Activated naive CD8-positive, alpha-beta T cell treated with anti-CD3 and anti-CD28 coated beads, Interleukin-2, amount 10 ng/mL, durations not matched to agents 7 days and 5 days (primary cell): ENCODE measurements around the gene MOGAT3. TPM values are rescaled to one million over a fixed set of nuclear protein-coding genes. Genes with fewer than 3 reads are reported as not detected.

Source experiments
- ATAC-seq: fragments of 150-1000 bp; cut with Tn5 transposase; one replicate; pipeline ENCODE4 v1.10.0; 2021; ENCODE audit warnings: low read depth, moderate library complexity
- POLR2A ChIA-PET: fragments of 350-600 bp; sonication (Branson Sonifier 250); formaldehyde crosslinking; loops from one replicate; lab custom pipeline; 2021; ENCODE audit warnings: antibody characterized with exemption; lab: Charles Lee
- DNase-seq: peaks from one replicate; pipeline ENCODE4 v3.0.0; 2021
- H3K27ac Mint-ChIP-seq: one replicate; pipeline ENCODE4 v1.8.0; 2022; ENCODE audit warnings: mild to moderate bottlenecking, mixed read lengths
- H3K27me3 Mint-ChIP-seq: one replicate; pipeline ENCODE4 v1.8.0; 2022; ENCODE audit warnings: mild to moderate bottlenecking, moderate library complexity, mixed read lengths
- H3K36me3 Mint-ChIP-seq: one replicate; pipeline ENCODE4 v1.8.0; 2021; ENCODE audit warnings: mild to moderate bottlenecking, mixed read lengths
- H3K4me1 Mint-ChIP-seq: one replicate; pipeline ENCODE4 v1.8.0; 2021; ENCODE audit warnings: mixed read lengths
- H3K4me3 Mint-ChIP-seq: one replicate; pipeline ENCODE4 v1.8.0; 2022; ENCODE audit warnings: mild to moderate bottlenecking, moderate library complexity, mixed read lengths
- H3K9me3 Mint-ChIP-seq: one replicate; pipeline ENCODE4 v1.8.0; 2021; ENCODE audit warnings: mixed read lengths
- total RNA-seq, 2 experiments: library from RNA; stranded (reverse); gene quantifications; one replicate each; pipeline ENCODE4 v1.2.3, GENCODE V29; 2021

Gene MOGAT3, protein sequence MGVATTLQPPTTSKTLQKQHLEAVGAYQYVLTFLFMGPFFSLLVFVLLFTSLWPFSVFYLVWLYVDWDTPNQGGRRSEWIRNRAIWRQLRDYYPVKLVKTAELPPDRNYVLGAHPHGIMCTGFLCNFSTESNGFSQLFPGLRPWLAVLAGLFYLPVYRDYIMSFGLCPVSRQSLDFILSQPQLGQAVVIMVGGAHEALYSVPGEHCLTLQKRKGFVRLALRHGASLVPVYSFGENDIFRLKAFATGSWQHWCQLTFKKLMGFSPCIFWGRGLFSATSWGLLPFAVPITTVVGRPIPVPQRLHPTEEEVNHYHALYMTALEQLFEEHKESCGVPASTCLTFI
- total RNA-seq = not detected

DNA sequence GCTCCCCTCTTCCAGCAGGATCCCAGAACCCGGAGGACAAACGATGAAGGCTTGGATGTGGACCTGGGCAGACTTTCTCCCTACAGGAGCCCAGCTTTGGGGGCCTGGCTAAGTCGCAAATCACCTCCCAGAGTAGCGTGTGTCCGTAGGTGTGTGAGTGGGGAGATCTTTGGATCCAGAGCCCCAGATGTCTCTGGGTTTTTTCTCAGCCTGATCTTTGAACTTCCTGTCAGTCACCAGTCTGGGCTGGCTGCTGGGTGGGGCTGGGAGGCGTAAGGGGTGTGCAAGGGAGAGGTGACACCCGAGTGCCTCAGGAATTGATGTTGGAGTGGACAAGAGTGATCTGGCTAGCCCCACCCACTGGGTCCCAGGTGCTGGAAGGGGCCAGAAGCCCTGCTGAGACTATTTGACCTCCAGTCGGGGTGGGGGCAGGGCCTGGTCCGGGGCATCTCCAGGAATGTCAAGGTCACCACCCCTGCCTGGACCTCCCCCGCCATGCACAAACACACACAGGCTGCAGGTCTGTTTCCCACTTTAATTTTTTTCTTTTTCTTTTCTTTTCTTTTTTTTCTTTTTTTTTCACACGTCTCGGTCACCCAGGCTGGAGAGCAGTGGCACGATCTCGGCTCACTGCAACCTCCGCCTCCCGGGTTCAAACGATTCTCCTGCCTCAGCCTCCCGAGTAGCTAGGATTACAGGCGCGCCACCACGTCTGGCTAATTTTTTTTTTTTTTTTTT, at the start of gene MOGAT3:
TSS of gene MOGAT3 (minus strand) at position 175 of the 738 bp plus-strand sequence. CDS start 182 bp downstream, outside the sequence.
- POLR2A ChIA-PET = interaction anchor here (1.7 kb wide), 1 partner anchor 17 kb away, joined by 5 read pairs; the partner anchor contains the start of gene ZNHIT1
- H3K4me1 Mint-ChIP-seq = peaks cover 5% of the 10 kb centered on the region
- peak within 1 kb of the TSS; percentile 54 for H3K4me3 Mint-ChIP-seq
- H3K9me3 Mint-ChIP-seq = no peaks in the 10 kb centered on the region
- peak; percentile 41 for ATAC-seq
- peak within 1 kb of the TSS; percentile 42 for H3K27ac Mint-ChIP-seq
- peaks cover 1% of the 10 kb centered on the region for H3K36me3 Mint-ChIP-seq
- peaks cover 39% of the 10 kb centered on the region for H3K27me3 Mint-ChIP-seq
- no peak for DNase-seq

DNA sequence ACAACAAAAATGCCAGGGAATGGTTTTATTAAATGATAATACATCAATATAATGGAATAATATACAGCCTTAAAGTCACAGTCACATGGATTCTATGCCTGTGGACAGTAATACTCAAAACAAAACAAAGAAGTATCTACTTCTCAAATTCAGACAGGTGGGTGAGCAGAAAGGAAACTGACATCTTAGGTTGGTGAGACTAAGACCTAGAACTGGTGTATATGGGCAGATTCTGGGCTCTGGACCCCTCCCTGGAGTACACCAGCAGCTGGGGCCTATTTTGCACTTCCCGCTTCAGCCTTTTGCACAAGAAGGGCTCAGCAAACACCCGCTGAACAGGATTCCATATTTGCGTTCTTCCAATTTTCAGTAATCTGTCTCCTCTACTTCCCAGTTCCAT, 49.5 kb upstream of the MOGAT3 start:
- Mint-ChIP-seq H3K4me1 (peaks cover 27% of the 10 kb centered on the region), H3K36me3 (peaks cover 11% of the 10 kb centered on the region), H3K27ac (no peak overlapping the region), H3K9me3 (no peaks in the 10 kb centered on the region), H3K27me3 (peaks cover 3% of the 10 kb centered on the region), H3K4me3 (peak overlapping the region; percentile 99)
- ATAC-seq = no peak
- no peak for DNase-seq
- POLR2A ChIA-PET = interaction anchor here (0.6 to 0.7 kb wide), 3 partner anchors 9 to 41 kb away, joined by 4 read pairs; no protein-coding TSS in a partner anchor

DNA sequence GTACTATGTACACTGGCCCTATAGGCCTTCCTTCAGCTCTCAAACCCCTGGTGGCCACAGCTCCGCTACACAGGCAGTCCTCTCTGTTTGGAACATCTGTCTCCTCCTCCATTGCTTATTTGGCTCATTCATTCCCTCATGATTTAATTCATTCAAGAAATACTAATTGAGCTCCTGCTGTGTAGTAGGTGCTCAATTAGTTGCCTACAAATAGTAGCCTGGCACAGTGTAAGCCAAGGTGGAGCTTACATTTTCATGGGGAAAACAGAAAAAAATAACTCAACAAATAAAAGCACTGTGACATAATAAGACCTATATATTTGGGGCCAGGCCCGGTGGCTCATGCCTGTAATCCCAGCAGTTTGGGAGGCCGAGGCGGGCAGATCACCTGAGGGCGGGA, 47.4 kb upstream of the MOGAT3 start:
- H3K27me3 Mint-ChIP-seq = peaks cover 2% of the 10 kb centered on the region
- DNase-seq (no peak), ATAC-seq (no peak)
- H3K9me3 Mint-ChIP-seq = no peaks in the 10 kb centered on the region
- peak overlapping the region; percentile 68 for H3K27ac Mint-ChIP-seq
- peaks cover 11% of the 10 kb centered on the region for H3K36me3 Mint-ChIP-seq
- POLR2A ChIA-PET = no interaction called here
- peaks cover 36% of the 10 kb centered on the region for H3K4me1 Mint-ChIP-seq
- H3K4me3 Mint-ChIP-seq = no peak overlapping the region

DNA sequence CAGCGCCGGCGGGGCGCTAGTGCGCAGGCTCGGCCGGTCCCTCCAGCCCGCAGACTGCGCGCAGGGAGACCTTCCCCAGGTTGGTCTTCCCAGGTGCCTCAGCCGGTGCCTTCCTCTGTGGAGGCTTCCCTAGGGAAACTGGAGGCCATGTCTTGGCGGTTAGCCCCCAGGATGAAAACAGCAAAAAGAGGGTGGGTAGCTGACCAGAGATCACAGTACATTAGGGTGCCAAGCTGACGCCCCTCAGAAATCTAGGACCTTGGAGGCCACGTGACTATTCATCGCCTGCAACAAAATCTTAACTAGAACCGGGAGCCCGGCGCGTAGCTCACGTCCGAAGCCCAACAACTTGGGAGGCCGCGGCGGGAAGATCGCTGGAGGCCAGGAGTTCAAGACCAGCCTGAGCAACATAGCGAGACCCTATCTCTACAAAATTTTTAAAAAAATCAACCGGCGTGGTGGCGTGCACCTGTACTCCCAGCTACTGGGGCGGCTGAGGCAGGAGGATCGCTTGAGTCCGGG, 44.4 kb upstream of the MOGAT3 start:
- ATAC-seq = no peak
- H3K9me3 Mint-ChIP-seq = no peaks in the 10 kb centered on the region
- H3K4me1 Mint-ChIP-seq = peaks cover 24% of the 10 kb centered on the region
- peak overlapping the region; percentile 98 for H3K4me3 Mint-ChIP-seq
- peak overlapping the region; percentile 99 for H3K27ac Mint-ChIP-seq
- no peak for DNase-seq
- H3K36me3 Mint-ChIP-seq = peaks cover 7% of the 10 kb centered on the region
- no peaks in the 10 kb centered on the region for H3K27me3 Mint-ChIP-seq
- POLR2A ChIA-PET = interaction anchor here (0.8 to 2.7 kb wide), 5 partner anchors 9 to 370 kb away, joined by 3 to 36 read pairs (median 5); partner anchors contain the start of genes IFT22, PLOD3, SRRT and ZNHIT1

DNA sequence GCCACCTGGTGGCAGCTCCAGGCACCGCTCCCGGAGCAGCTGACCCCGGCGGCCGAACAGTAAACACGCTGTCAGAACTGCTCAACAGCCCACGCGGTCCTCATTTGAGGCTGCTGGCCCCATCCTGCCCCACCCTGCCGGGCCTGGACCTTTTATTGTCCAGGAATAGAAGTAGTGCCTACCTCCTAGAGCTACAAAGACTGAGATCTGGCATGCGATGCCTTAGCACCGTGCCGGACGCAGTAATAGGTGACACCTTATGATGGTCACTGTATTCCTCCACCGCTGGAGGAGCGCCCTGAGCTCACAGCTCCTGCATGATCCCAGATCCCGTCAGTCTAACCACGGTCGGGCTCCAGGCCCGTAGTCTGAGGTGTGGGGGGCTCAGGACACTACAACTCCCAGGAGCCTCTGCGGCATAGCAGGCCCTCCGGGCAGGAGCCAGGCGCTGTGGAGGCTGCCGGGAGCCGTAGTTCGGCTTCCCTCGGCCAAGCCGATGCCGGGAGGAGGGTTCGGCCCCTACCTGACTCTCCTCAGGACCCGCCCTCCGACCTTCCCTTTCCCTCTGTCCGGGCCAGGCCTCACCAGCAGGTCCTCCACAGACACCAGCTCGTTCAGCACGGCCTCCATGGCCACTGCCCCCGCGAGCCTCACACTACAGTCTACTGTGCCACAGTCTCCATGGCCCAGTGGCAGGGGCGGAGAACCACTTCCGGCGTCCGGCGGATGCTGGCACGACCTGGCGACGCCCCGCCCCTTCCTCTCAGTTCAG, 43.7 kb upstream of the MOGAT3 start, which contains the start of gene FIS1:
TSS of gene FIS1 (minus strand) at position 707 of the 772 bp plus-strand sequence. CDS start at position 630, 77 bp downstream.
- DNase-seq (peak; percentile 97), ATAC-seq (peak; percentile 95)
- POLR2A ChIA-PET = interaction anchor here (0.8 to 2.7 kb wide), 11 partner anchors 8 to 816 kb away, joined by 3 to 36 read pairs (median 5); partner anchors contain the start of genes IFT22, PLOD3, ZCWPW1 and ZNHIT1
- H3K36me3 Mint-ChIP-seq = peaks cover 7% of the 10 kb centered on the region
- H3K4me1 Mint-ChIP-seq = peaks cover 21% of the 10 kb centered on the region
- peak within 1 kb of the TSS; percentile 98 for H3K4me3 Mint-ChIP-seq
- peak within 1 kb of the TSS; percentile 99 for H3K27ac Mint-ChIP-seq
- H3K27me3 Mint-ChIP-seq = no peaks in the 10 kb centered on the region
- H3K9me3 Mint-ChIP-seq = no peaks in the 10 kb centered on the region

DNA sequence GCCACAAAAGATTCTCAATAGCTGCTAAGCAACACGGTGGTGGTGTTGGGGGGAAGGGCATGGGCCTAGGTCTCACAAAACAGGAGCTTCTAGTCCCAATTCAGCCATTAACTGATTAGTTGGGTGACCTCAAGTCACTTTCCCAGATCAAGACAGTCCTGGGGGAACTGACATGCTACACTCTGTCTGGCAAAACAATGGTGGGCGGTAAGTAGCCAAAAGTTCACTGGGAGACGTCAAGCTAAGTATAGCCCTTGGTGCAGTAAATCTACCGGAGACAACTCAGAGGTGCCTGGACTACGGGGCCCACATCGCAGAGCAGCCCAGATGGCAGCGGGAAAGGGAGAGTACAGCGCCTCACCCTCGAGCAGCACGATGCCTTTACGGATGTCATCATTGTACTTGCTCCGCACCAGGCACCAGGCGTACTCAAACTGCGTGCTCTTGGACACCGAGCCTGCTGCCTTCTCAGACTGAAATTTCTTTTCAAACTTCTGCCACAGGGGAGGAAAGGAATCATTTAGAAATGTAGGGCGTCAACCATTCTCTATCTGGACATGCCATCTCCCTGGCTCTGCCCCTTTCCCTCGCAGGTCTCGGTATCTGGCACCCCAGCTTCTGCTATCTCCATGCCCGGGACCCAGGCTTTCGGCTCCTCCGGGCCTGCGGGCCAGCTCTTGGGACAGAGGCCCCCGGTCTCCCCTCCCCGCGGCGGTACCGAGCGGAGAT, 43.0 kb upstream of the MOGAT3 start:
- H3K9me3 Mint-ChIP-seq = no peaks in the 10 kb centered on the region
- H3K27me3 Mint-ChIP-seq = no peaks in the 10 kb centered on the region
- ATAC-seq = no peak
- POLR2A ChIA-PET = interaction anchor here (0.5 to 2.7 kb wide), 11 partner anchors 8 to 815 kb away, joined by 3 to 36 read pairs (median 4); partner anchors contain the start of genes PLOD3, ZCWPW1 and ZNHIT1
- peak overlapping the region; percentile 98 for H3K4me3 Mint-ChIP-seq
- peak overlapping the region; percentile 99 for H3K27ac Mint-ChIP-seq
- H3K36me3 Mint-ChIP-seq = peaks cover 6% of the 10 kb centered on the region
- no peak for DNase-seq
- peaks cover 21% of the 10 kb centered on the region for H3K4me1 Mint-ChIP-seq

DNA sequence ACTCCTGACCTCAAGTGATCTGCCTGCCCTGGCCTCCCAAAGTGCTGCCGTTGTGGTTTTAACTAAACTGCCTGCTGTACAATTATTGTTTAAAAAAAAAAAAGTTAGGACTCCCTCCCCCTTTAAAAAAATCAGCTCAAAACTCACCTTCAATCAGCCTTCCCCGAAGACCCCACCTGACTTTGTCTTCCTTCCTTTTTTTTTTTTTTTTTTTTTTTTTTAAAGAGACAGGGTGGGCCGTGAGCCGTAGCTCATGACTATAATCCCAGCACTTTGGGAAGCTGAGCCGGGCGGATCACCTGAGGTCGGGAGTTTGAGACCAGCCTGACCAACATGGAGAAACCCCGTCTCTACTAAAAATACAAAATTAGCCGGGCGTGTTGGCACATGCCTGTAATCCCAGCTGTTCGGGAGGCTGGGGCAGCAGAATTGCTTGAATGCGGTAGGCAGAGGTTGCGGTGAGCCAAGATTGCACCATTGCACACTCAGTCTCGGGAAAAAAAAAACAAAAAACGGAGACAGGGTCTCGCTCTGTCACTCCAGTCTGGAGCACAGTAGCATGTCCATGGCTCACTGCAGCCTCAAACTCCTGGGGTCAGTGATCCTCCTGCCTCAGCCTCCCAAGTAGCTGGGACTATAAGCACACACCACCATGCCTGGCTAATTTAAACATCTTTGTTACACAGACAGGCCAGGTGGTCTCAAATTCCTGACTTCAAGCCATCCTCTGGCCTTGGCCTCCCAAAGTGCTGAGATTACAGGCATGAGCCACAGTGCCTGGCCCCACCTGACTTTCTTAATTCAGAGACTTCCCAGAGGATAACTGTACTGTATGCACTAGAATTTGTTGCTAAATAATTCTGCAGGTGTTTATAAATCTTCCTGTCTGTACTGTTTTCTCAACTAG, 40.9 kb upstream of the MOGAT3 start:
- Mint-ChIP-seq H3K4me1 (peaks cover 20% of the 10 kb centered on the region), H3K27me3 (no peaks in the 10 kb centered on the region), H3K9me3 (no peaks in the 10 kb centered on the region), H3K36me3 (peaks cover 6% of the 10 kb centered on the region), H3K4me3 (no peak overlapping the region), H3K27ac (no peak overlapping the region)
- no peak for DNase-seq
- no peak for ATAC-seq
- POLR2A ChIA-PET = interaction anchor here (0.6 kb wide), 1 partner anchor 9 kb away, joined by 4 read pairs; no protein-coding TSS in a partner anchor

DNA sequence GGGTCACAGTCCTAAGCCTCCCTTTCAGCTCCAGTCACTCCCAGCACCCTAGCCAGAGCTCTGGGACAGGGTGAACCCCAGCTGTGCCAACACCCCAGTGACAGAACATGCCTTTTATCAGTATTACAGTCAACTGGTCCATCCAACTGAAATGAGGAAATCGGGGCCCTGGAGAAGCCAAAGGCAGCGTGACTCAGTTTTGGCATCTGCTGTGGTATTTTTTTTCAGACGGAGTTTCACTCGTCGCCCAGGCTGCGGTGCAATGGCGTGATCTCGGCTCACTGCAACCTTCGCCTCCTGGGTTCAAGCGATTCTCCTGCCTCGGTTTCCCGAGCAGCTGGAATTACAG, 40.2 kb upstream of the MOGAT3 start:
- DNase-seq (no peak), ATAC-seq (no peak)
- Mint-ChIP-seq H3K9me3 (no peaks in the 10 kb centered on the region), H3K4me3 (no peak overlapping the region), H3K27me3 (no peaks in the 10 kb centered on the region), H3K4me1 (peaks cover 20% of the 10 kb centered on the region), H3K36me3 (peaks cover 6% of the 10 kb centered on the region), H3K27ac (no peak overlapping the region)
- POLR2A ChIA-PET = no interaction called here

DNA sequence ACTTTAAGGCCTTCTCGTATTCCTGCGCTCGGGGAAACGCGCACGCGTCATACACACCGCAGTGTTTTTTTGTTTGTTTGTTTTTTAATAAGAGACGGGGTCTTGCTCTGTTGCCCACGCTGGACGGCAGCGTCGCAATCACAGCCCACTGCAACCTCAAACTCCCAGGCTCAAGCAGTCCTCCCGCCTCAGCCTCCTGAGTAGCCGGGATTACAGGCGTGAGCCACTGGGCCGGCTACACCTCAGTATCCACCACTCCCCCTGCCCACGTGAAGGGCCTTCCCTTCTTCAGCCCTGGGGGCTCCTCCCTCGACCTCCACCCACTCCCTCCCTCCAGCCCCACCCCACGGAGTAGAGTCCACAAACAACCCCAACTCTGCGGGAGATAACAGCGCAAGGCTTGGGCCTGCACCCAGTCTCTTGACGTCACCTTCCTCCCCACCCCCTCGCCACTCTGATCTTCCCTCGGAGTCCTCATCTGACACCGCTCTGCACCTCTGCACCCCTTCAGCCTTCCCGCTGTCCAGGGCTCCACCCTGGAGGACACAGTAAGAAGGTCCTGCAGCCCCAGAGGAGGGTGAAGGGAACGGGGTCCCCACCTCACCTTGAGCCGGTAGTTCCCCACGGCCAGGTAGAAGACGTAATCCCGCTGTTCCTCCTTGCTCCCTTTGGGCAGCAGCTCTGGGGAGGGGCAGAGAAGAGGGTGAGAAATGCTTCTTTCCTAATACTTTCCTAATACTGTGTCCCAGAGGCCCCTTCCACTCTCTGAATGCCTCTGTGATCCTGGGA, 39.6 kb upstream of the MOGAT3 start:
- POLR2A ChIA-PET = no interaction called here

DNA sequence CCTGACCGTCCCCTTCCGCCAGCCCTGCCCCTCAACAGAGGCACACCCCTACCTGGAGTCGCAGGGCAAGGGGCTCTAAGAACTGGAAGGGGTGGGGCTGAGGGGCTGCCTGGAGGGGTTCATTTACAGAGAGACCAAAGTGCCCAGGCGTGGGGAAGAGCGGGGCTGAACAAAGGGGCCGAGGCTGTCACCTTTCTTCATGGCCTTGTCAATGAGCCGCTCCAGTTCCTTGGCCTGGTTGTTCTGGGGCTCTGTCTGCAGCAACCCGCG, 39.0 kb upstream of the MOGAT3 start:
- H3K27ac Mint-ChIP-seq = no peak overlapping the region
- no peak for DNase-seq

More for the DNA sequence above, 39.6 kb upstream of the MOGAT3 start:
- DNase-seq (no peak), ATAC-seq (no peak)
- H3K27ac Mint-ChIP-seq = no peak overlapping the region
- H3K36me3 Mint-ChIP-seq = peaks cover 1% of the 10 kb centered on the region
- H3K4me3 Mint-ChIP-seq = no peak overlapping the region
- no peaks in the 10 kb centered on the region for H3K27me3 Mint-ChIP-seq
- no peaks in the 10 kb centered on the region for H3K9me3 Mint-ChIP-seq
- H3K4me1 Mint-ChIP-seq = peaks cover 14% of the 10 kb centered on the region

More for the DNA sequence above, 39.0 kb upstream of the MOGAT3 start:
- Mint-ChIP-seq H3K4me1 (peaks cover 10% of the 10 kb centered on the region), H3K4me3 (no peak overlapping the region), H3K27me3 (no peaks in the 10 kb centered on the region), H3K9me3 (no peaks in the 10 kb centered on the region), H3K36me3 (peaks cover 1% of the 10 kb centered on the region)
- no peak for ATAC-seq
- POLR2A ChIA-PET = no interaction called here
